K562 (cell line): ENCODE measurements around the gene GPER1. TPM values are rescaled to one million over a fixed set of nuclear protein-coding genes. Genes with fewer than 3 reads are reported as not detected.

Experiments used
- CXXC5 ChIP-seq: fragments of 250-450 bp; sonication (Bioruptor Pico); IDR thresholded peaks from 2 replicates; pipeline ENCODE4 v1.8.0; 2022; ENCODE audit warnings: inconsistent platforms, mild to moderate bottlenecking, moderate library complexity
- FOSL1 ChIP-seq: fragments of 200-800 bp; sonication (Bioruptor generic); conservative IDR thresholded peaks from 2 replicates; pipeline ENCODE4 v1.6.1; 2016; ENCODE audit warnings: missing genetic modification characterization, missing compliant biosample characterization
- KDM5B ChIP-seq: fragments of 200-600 bp; sonication (generic); IDR thresholded peaks from 2 replicates; pipeline ENCODE4 v1.6.1; 2012; ENCODE audit warnings: low read depth, mild to moderate bottlenecking, moderate library complexity, low read length, control low read depth, inconsistent platforms; ENCODE audit not compliant: insufficient replicate concordance
- KLF6 ChIP-seq: fragments of 250-450 bp; sonication (Bioruptor Pico); IDR thresholded peaks from 2 replicates; pipeline ENCODE4 v1.4.0; 2020; ENCODE audit warnings: mild to moderate bottlenecking, moderate library complexity, borderline replicate concordance
- MTA2 ChIP-seq: fragments of 450-650 bp; IDR thresholded peaks from 2 replicates; pipeline ENCODE4 v1.6.1; 2016; ENCODE audit warnings: low read depth
- MXD1 ChIP-seq: fragments of 250-450 bp; sonication (Bioruptor Pico); IDR thresholded peaks from 2 replicates; pipeline ENCODE4 v1.8.0; 2021; ENCODE audit warnings: borderline replicate concordance, mild to moderate bottlenecking, moderate library complexity; ENCODE audit not compliant: poor library complexity, severe bottlenecking
- POLR2G ChIP-seq: fragments of 200-400 bp; formaldehyde crosslinking; IDR thresholded peaks from 2 replicates; pipeline ENCODE4 v1.6.1; 2017; ENCODE audit warnings: low read depth, mild to moderate bottlenecking, antibody characterized with exemption, low read length, moderate library complexity
- POU5F1 ChIP-seq: fragments of 150-350 bp; IDR thresholded peaks from 2 replicates; pipeline ENCODE4 v1.6.1; 2014; ENCODE audit warnings: borderline replicate concordance, low read length, low read depth, mild to moderate bottlenecking; ENCODE audit not compliant: partially characterized antibody
- RBM17 ChIP-seq: fragments of 200-400 bp; formaldehyde crosslinking; IDR thresholded peaks from 2 replicates; pipeline ENCODE4 v1.6.1; 2017; ENCODE audit warnings: low read depth, mild to moderate bottlenecking, low read length, borderline replicate concordance
- RCOR1 ChIP-seq, 2 experiments: IDR thresholded peaks; 2 replicates each; pipeline ENCODE4 v1.6.1; 2012; ENCODE audit warnings: low read depth in 2 of 2, low read length in 2 of 2, borderline replicate concordance in 1 of 2, improper control_type of control experiment in 1 of 2
- RNF219 ChIP-seq: fragments of 250-450 bp; sonication (Bioruptor Pico); IDR thresholded peaks from 2 replicates; pipeline ENCODE4 v1.5.0; 2022; ENCODE audit warnings: mild to moderate bottlenecking
- SOX6 ChIP-seq: fragments of 450-650 bp; IDR thresholded peaks from 2 replicates; pipeline ENCODE4 v1.6.1; 2014; ENCODE audit warnings: mild to moderate bottlenecking
- TRIM25 ChIP-seq: fragments of 450-650 bp; IDR thresholded peaks from 2 replicates; pipeline ENCODE4 v1.7.0; 2016; ENCODE audit warnings: borderline replicate concordance
- ZC3H8 ChIP-seq: fragments of 450-650 bp; IDR thresholded peaks from 2 replicates; pipeline ENCODE4 v1.6.1; 2017
- ZNF75A ChIP-seq: fragments of 450-650 bp; formaldehyde crosslinking; IDR thresholded peaks from 2 replicates; pipeline ENCODE4 v1.4.0; 2020; ENCODE audit warnings: mild to moderate bottlenecking
- polyA plus RNA-seq, 8 experiments: library from polyadenylated mRNA; depleted of rRNA in 4 of 8; stranded (reverse) in 5 of 8; unstranded in 3 of 8; fragments of >200 nt; fragmentation: Nextera tagmentation in 2 of 8; fragmentation: Illumina TruSeq in 1 of 8; extraction: Ambion mirVana in 2 of 8; extraction: Trizol in 1 of 8; gene quantifications; 2 replicates each; pipeline versions ENCODE4 v1.2.1 to v1.2.3, GENCODE V29; 2011 to 2014; ENCODE audit warnings: inconsistent platforms in 1 of 8, missing spikeins in 1 of 8
- total RNA-seq, 7 experiments: library from RNA; depleted of rRNA in 6 of 7; stranded (reverse); fragments of >200 nt in 6 of 7; fragmentation: Illumina TruSeq in 2 of 7; extraction: Trizol in 2 of 7; gene quantifications; 2 replicates each; pipeline versions ENCODE4 v1.2.1 to v1.2.3, GENCODE V29; 2011 to 2021; ENCODE audit warnings: low replicate concordance in 1 of 7
- TF ChIP-seq, protein P1 (sequence below): fragments of 450-650 bp; formaldehyde crosslinking; conservative IDR thresholded peaks from 2 replicates; pipeline ENCODE4 v1.4.0; 2022; ENCODE audit warnings: mild to moderate bottlenecking, missing genetic modification characterization
- TF ChIP-seq, protein P2 (sequence below), 2 experiments: fragments of 450-650 bp; conservative IDR thresholded peaks; 2 replicates each; pipeline ENCODE4 v1.6.1; 2017; ENCODE audit warnings: mild to moderate bottlenecking in 2 of 2, moderate library complexity in 2 of 2
- TF ChIP-seq, protein P3 (sequence below): fragments of 200-800 bp; sonication (Bioruptor generic); IDR thresholded peaks from 2 replicates; pipeline ENCODE4 v1.6.1; 2017; ENCODE audit warnings: missing genetic modification characterization, missing compliant biosample characterization

GPER1 gene
- total and polyA plus RNA-seq, 9 of the 15 experiments (the other 6 are each of a cell fraction or from before 2014, with no cell fraction given) = 0.04 to 0.09 (median 0.08) TPM; not detected in 6

GRCh38 chr7:1058821-1059199, 29.1 kb upstream of the GPER1 start (continued):
- no peak for TF ChIP-seq MXD1 (CRISPR knock-in tag)
- TF ChIP-seq RCOR1 (IDR thresholded peaks at IDR 0.05; ENCODE audit: borderline replicate concordance in 1 of 2, low read depth in 2 of 2, low read length in 2 of 2) = peak in 1 of 2 experiments; percentile 40; a peak in 1 of 4 replicates
- TF ChIP-seq, protein P1, sequence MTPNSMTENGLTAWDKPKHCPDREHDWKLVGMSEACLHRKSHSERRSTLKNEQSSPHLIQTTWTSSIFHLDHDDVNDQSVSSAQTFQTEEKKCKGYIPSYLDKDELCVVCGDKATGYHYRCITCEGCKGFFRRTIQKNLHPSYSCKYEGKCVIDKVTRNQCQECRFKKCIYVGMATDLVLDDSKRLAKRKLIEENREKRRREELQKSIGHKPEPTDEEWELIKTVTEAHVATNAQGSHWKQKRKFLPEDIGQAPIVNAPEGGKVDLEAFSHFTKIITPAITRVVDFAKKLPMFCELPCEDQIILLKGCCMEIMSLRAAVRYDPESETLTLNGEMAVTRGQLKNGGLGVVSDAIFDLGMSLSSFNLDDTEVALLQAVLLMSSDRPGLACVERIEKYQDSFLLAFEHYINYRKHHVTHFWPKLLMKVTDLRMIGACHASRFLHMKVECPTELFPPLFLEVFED (CRISPR knock-in tag) = no peak
- no peak for TF ChIP-seq KLF6 (CRISPR knock-in tag)
- no peak for TF ChIP-seq TRIM25
- peak; percentile 40; the same call in 1 of the 2 replicates for TF ChIP-seq SOX6
- no peak for TF ChIP-seq ZNF75A (CRISPR knock-in tag)
- TF ChIP-seq, protein P2, sequence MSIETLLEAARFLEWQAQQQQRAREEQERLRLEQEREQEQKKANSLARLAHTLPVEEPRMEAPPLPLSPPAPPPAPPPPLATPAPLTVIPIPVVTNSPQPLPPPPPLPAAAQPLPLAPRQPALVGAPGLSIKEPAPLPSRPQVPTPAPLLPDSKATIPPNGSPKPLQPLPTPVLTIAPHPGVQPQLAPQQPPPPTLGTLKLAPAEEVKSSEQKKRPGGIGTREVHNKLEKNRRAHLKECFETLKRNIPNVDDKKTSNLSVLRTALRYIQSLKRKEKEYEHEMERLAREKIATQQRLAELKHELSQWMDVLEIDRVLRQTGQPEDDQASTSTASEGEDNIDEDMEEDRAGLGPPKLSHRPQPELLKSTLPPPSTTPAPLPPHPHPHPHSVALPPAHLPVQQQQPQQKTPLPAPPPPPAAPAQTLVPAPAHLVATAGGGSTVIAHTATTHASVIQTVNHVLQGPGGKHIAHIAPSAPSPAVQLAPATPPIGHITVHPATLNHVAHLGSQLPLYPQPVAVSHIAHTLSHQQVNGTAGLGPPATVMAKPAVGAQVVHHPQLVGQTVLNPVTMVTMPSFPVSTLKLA (conservative IDR thresholded peaks at IDR 0.05) = no peak
- 0 out of 2 replicates have a peak, but pooled peaks have one; percentile 18 for TF ChIP-seq FOSL1 (tag)
- TF ChIP-seq CXXC5 (CRISPR knock-in tag) = 0 out of 2 replicates have a peak, but pooled peaks have one; percentile 15
- TF ChIP-seq POU5F1 = no peak
- no peak for TF ChIP-seq MTA2
- TF ChIP-seq ZC3H8 = no peak
- no peak for TF ChIP-seq RBM17
- TF ChIP-seq, protein P3, sequence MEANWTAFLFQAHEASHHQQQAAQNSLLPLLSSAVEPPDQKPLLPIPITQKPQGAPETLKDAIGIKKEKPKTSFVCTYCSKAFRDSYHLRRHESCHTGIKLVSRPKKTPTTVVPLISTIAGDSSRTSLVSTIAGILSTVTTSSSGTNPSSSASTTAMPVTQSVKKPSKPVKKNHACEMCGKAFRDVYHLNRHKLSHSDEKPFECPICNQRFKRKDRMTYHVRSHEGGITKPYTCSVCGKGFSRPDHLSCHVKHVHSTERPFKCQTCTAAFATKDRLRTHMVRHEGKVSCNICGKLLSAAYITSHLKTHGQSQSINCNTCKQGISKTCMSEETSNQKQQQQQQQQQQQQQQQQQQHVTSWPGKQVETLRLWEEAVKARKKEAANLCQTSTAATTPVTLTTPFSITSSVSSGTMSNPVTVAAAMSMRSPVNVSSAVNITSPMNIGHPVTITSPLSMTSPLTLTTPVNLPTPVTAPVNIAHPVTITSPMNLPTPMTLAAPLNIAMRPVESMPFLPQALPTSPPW = peak; percentile 44; the same call in 1 of the 2 replicates
- TF ChIP-seq KDM5B = no peak
- no peak for TF ChIP-seq RNF219 (CRISPR knock-in tag)
- no peak for TF ChIP-seq POLR2G
